ENCODE results near the gene KATNAL2.

KATNAL2 gene, protein sequence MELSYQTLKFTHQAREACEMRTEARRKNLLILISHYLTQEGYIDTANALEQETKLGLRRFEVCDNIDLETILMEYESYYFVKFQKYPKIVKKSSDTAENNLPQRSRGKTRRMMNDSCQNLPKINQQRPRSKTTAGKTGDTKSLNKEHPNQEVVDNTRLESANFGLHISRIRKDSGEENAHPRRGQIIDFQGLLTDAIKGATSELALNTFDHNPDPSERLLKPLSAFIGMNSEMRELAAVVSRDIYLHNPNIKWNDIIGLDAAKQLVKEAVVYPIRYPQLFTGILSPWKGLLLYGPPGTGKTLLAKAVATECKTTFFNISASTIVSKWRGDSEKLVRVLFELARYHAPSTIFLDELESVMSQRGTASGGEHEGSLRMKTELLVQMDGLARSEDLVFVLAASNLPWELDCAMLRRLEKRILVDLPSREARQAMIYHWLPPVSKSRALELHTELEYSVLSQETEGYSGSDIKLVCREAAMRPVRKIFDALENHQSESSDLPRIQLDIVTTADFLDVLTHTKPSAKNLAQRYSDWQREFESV

DNA sequence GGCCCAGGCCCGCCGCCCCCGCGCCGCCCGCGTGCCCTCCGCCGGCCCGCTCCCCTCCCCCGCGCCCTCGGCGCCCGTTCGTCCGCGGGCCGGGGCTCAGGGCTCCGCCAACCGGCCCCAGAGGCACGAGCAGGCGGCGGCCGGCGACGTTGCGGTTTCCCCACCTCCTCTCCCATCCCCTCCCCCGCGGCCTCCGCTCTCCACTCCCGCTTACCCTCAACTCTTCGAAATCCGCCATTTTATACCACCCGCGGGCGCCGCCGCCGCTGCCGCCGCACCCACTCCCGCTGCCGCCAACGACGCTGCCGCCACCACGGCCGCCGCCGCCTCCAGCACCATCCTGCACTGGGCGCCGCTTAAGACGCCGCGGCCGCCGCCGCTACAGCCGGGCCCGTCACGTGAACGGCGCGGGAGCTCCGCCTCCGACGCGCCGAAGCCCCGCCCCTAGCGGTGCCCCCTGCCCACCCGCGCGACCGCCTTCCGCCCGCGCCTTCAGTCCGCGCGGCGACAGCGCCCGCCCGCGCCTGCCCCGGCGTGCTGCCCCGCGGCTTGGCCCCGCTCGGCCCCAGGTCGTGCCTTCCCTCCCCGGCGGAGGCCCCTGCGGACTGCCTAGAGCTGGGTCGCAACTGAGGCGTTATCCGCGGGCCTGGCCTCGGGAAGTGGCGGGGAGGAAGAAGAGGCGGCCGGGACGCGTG, at the start of gene KATNAL2, which contains the start of gene PIAS2:
Gene KATNAL2, plus strand, starts transcription at position 495 of the 695 bp plus-strand sequence. CDS start 29,271 bp downstream, outside the sequence.
Gene PIAS2, minus strand, starts transcription at position 400 of the 695 bp plus-strand sequence. Its CDS starts 162 bp downstream, at position 238.
- peak; percentile 58 to 72 for DNase-seq (ENCODE audit: low read depth in 2 of 2)

DNA sequence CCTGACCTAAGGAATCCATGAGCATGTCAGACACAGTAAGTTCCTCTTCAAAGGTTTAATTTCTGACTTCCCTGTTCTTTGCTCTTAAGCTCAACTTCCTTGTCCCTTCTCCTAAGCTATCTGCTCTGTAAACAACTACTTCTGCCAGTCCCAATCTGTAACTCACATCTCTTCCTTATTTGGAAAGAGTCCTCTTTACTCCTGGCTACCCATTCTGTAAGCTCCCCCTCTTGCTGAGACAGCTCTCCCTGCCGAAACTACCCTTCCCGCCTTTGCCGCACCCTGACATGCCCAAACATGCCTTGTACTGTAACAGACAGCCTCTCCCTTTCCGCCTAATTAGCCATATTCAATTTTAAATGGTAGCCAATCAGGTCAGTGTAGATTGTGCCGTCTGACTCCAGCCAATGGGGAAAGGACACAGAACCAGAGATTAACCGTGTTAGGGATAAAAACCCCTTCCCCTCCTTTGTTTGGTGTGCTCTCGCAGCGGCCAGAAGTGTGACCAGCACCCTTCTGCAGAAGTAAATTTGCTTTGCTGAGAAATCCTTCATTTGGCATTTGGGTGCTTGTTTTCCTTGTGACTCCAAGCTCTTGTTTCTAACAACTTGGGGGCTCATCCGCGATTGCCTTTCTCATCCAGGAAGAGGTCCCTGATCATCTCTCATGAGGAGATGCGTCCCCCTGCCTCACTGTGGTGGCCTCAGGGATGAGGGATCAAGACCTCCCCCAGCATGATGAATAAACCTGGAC, 49.1 kb upstream of the KATNAL2 start:
- DNase-seq (ENCODE audit: low read depth in 2 of 2) = no peak

DNA sequence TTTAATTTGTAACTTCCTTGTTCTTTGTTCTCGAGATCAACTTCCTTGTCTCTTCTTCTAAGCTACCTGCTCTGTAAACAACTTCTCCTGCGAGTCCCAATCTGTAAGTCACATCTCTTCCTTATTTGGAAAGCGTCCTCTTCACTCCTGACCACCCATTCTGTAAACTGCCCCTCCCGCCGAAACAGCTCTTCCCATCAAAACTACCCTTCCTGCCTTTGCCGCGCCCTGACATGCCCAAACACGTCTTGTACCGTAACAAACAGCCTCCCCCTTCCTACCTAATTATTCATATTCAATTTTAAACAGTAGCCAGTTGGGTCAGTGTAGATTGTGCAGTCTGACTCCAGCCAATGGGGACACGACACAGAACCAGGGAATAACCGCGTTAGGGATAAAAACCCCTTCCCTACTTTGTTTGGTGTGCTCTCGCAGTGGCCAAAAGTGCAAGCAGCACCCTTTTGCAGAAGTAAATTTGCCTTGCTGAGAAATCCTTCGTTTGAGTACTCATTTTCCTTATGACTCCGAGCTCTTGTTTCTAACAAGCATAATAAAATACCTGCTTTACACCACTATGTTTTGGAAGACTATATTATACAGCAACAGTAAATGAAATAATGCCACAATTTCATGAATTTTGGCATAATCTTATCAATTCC, 39.9 kb upstream of the KATNAL2 start:
- no peak for DNase-seq (ENCODE audit: low read depth in 2 of 2)

DNA sequence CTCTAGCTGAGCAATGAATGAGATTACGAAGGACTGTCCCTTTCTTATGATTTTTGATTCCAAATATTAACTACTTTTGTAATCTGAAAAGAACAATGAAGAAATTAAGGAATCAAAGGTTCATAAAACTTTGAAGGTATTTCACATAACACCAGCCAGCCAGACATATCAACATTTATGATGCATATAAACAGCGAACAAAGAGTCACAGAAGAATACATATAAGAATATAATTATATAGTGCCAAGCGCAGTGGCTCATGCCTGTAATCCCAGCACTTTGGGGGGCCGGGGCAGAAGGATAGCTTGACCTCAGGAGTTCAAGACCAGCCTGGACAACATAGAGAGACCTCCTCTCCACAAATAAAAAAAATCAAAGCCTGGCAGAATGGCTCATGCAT, 34.2 kb upstream of the KATNAL2 start:
- no peak for DNase-seq (ENCODE audit: low read depth in 2 of 2)

DNA sequence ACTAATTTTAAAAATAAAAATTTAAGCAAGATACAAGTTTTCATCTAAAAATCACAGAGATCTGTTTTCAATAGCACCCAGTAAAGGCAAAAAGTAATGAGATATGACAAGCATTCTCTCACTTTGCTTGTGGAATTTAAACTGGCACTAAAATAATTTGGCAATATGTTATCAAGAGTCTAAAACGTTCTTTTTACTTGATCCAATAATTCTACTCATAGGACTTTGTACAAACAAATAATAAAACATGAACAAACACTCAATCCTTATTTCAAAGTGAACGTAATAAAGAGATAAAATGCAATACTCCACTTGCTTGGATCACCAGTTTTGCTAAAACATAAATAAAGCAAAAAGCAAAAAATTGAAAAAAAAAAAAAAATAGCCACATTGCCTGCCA, 30.5 kb upstream of the KATNAL2 start:
- DNase-seq (ENCODE audit: low read depth in 2 of 2) = no peak

DNA sequence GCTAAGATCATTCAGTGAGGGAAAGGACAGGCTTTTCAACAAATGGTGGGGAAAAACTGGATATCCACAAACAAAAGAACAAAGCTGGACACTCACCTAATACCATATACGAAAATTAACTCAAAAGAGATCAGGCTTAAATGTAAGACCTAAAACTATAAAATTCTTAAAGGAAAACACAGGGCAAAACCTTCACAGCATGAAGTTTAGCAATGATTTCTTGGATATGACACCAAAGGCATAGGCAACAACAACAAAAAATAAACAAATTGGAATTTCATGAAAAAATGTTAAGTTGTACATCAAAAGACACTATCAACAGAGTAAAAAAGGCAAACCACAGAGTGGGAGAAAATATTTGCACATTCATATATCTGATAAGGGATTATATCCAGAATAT, 28.4 kb upstream of the KATNAL2 start:
- no peak for DNase-seq (ENCODE audit: low read depth in 2 of 2)

DNA sequence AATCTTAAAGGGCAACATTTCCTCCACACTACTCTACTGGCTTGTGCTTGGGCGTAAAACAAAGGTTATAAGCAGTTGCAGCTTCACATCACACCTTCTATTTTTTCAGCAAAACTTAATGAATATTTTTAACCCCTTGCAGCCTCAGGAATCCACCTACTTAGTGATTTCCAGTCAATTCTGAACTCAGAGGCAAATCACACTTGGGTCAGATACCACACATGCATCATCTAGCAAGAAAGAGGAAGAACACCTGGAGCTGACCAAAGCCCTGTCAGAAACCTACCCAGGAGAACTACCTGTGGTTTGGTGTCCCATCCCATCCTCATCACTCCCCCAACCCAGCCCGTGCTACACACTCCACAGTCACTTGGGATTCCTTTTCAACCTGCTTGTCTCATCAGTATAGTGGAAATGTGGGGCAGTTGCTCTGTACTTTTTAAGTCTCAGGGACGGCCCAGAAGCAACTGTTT, 25.6 kb upstream of the KATNAL2 start:
- no peak for DNase-seq (ENCODE audit: low read depth in 2 of 2)

DNA sequence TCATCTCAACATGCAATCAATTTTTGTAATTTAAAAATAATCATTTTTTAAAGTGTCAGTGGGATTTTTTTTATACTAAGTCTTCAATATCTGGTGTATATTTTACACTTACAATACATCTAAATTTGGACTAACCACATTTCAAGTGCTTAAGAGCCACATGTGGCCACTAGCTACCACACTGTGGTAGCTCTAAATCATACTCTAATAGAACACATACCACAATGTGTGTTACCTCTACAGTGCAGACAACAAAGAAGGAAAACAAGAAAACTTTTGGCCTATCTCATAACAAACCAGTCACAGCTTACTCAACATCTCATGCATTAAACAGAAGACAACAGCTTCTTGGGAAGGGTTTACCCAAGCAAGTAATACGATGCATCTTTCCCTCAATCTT, 24.6 kb upstream of the KATNAL2 start:
- no peak for DNase-seq (ENCODE audit: low read depth in 2 of 2)

DNA sequence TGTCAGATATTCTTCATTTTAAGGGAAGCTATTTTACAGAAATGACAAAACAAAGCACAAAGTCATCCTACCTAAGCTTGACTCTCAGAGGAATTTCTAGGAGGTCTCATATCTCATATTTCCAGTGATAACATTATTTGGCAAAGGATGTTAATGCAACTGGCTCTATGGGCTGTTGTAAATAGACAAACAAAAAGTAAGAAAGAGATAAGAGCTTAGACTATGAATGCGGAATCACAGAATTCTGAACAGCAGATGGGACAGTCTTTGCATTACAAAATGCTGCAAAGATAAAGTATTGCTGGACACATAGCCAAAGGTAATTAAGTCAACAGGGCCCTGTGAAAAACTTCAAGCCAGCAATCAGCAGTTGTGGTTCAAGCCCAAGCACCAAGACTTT, 24.0 kb upstream of the KATNAL2 start:
- DNase-seq (ENCODE audit: low read depth in 2 of 2) = no peak

DNA sequence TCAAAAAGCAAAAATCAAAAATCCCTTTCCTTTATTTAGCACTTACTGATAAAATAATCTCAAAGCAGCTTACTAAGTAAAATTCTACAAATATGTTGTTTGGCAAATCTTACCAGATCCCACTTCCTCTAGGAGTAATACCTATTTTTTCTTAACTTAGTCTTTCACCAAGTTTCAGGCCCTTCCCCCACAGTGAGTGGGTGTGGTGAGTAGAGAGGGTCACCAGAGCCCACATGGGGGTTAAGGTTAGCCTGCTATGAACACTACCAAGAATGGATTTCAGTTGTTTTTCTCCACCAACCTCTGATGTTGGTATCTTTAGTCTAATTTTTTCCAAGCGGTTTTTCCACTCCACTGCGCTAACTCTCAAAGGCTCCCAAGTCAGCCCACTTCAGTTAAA, 23.3 kb upstream of the KATNAL2 start:
- DNase-seq (ENCODE audit: low read depth in 2 of 2) = no peak

DNA sequence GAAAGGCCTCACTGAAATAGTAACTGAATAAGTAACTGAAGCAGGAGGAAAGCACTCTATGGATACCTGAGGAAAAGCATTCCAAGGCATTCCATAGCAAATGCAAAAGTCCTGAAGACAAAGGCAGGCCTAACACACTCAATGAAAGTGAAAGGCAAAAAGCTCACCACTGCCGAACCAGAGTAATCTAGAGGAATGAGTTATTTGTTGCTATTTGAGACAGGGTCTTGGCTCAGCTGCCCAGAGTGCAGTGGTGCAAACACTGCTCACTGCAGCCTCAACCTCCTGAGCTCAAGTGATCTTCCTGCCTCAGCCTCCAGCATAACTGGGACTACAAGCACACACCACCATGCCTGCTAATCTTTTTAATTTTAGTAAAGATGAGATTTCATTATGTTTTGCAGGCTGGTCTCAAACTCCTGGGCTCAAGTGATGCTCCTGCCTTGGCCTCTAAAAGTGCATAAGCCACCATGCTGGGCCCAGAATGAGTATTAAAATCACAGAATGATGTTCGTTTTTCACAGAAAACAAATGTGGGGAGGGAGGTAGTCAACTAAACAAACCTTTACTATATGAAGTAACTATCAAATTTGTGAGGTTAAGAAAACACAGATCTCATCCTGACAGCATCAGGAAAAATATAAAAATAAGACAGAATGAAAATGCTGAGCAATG, 18.0 kb upstream of the KATNAL2 start:
- DNase-seq (ENCODE audit: low read depth in 2 of 2) = no peak

DNA sequence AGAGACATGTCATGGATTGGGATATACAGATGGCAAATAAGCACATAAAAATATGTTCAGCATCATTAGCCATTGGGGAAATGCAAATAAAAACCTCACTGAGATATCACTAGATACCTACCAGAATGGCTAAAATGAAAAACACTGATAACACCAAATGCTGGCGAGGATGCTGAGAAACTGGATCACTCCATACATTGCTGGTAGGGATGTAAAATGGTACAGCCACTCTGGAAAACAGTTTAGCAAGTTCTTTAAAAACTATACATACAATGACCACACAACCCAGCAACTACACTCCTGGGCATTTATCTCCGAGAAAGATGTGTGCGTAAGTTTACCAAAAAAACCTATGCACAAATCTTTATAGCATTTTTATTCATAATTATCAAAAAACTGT, 14.0 kb upstream of the KATNAL2 start:
- no peak for DNase-seq (ENCODE audit: low read depth in 2 of 2)

DNA sequence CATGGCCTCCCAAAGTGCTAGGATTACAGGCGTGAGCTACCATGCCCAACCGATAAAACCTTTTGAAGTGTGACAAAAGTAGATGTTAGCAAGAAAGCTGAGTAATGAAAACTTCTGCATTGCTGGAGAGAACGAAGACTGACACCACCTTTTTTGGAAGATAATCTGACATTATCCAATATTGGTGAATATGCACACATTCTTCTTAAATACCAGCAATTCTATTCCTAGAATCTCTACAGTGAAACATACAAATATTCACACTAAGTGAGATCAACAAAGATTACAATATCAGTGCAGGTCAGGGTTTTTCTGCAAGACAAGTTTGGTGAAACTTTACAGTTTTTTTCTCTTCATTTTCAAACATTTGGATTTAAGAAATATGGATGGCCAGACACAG, 7.9 kb upstream of the KATNAL2 start:
- no peak for DNase-seq (ENCODE audit: low read depth in 2 of 2)

DNA sequence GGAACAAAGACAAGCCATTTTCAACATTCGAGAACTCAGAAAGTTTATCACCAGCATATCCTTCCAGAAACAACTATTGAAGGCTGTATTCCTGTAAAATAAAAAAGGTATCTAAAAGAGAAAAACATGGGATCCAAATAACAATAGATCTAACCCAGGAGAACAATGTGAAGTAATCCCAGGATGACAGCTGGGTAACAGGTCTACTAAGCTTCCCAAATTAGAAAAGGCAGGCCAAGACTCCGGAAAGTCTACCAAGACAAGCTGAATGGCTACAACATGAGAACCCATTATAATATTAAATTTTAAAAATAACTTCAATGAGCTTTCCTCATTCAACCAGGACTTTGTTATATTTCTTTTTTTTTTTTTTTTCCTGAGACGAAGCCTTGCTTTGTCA, 6.5 kb upstream of the KATNAL2 start:
- no peak for DNase-seq (ENCODE audit: low read depth in 2 of 2)

DNA sequence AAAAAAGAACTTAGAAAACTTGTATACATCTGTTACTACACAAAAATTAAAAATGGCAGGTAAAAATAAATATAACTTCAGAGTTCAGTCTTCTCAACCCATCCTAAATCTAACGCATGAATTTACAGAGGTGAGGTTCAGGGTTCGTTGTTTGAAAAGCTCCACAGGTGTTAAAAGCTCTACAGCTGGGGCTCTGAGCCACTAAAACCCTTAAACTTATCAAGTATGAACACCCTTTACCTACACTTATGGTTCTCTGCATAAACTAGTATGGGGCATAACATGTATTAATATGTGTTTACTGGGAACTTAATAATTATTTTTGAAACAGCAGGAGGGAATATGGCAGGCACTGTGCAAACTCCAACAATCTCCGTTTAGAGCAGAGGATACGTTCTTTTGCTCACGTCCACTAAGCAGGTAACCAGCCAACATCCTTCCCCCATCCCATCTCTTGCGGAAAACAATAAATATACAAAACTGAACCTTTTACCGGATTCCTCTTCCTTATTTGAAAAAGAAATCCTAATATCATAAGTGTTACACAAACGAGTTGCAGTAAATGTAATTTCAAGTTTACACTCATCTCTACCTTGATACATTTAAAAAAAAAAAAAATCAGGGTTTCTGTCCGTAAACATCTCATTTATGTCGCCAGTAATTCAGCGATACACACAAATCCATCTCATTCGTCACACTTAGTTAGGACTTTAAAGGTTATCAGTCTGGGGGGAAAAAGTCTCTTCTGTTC, 1.4 kb upstream of the KATNAL2 start:
- no peak for DNase-seq (ENCODE audit: low read depth in 2 of 2)

DNA sequence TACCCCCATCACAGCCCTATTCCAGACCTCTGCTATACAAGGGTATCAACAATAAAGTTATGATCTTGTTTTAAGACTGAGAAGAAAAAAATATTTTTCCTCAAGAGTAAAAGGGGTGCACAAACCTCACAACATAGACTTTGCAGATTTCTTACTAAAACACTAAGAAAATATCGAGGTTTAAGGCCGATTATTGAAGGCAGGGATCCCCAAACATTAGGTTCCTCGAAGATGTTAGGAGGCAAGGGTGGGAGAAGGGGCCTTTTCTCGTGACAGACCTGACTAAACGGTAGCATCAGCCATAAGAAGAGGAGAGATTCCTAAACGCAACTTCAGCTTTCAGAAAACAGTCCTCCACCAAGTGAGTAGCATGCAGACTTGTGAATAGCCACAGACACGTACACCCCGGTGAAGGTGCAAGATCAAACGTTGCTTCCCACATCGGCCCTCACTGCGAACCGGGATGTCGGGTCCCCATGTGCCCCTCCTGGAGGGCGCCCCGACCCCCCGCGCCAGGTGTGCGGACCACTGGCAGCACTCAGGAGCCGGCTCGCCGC, 773 bp upstream of the KATNAL2 start:
- DNase-seq (ENCODE audit: low read depth in 2 of 2) = no peak

DNA sequence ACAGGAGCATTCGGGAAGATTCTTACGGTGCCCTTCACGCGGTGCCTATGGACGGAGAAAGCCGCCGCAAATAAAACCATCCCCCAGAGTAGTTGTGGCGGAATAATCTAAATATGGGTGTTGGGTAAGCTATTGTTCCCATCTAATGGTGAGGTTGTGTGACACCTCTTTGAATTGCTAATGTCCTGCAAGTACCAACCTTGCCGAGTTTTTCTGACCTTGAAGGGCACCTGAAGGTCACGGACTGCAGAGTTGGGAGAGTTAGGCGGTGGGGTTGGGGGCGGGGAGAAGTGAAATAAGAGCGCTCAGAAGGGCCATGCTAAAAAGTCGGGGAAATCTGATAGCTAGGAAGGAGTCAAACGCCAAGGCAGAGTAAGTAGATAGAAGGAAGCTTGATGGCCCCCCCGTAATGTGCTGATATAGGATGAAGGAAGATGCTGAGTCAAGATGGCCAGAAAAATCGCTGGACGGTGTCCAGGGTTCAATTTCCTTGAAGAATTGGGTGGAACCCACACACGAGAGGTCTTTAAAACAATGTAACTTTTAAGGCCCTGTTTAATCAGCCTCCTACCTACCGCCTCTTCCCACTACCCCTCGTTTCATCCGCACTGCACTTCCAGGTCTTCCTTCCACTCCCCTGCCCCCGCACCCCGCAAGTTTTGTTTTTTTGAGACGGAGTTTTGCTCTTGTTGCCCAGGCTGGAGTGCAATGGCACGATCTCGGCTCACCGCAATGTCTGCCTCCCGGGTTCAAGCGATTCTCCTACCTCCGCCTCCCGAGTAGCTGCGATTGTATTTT, 600 bp downstream of the KATNAL2 start:
- no peak for DNase-seq (ENCODE audit: low read depth in 2 of 2)

DNA sequence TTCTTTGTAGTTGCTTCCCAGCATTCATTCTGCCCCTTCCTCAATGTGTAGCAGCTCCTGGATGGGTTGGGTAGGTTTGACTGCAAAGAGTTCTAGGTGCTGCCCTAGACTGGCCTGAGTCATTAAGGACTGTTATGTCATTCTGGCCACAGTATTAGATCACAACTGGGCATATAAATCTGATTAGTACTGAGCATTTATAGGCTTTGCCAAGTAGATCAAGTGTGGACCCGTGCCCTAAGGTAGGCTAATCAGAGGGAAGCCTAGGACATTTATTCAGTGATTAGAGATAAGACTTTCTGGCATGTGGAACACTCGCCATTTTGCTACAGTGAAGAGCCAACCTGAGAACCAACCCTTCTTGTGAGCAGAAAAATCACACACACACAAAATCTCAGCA, 2.7 kb downstream of the KATNAL2 start:
- DNase-seq (ENCODE audit: low read depth in 2 of 2) = no peak

DNA sequence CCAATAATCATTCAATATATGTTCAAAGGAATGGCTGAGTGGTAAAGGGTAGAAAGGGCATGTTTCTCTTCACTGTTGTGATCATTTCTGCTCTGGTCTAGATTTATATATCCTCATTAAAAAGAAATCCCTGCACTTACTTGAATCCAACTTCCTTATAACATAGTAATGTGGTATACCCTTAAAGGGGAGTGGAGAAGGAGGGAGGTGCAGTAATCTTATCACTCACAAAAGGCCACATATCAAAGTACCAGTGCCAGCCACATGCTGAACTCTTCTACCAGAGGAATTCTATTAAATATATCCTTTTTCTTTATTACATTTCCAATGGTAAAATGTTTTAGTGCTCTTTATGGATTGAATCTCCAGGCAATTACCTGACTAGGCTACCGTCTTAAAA, 3.3 kb downstream of the KATNAL2 start:
- no peak for DNase-seq (ENCODE audit: low read depth in 2 of 2)

Data from stimulated activated CD4-positive, alpha-beta T cell treated with anti-CD3 and anti-CD28 coated beads, Interleukin-1b, Interleukin-23, amount 100 ng/mL, for 4 hours (primary cell).